Testis (tissue), 2 donors: ENCODE measurements around the gene CIART.
"Not testable (repeated sequence)": the region's sequence is repeated elsewhere in the genome, so short reads cannot be mapped to it uniquely, and the experiment has no call there.

ENCODE experiments used
- CTCF ChIP-seq, 3 experiments: fragments of 450-650 bp in 2 of 3; fragments of 200-600 bp in 1 of 3; sonication (generic) in 1 of 3; IDR thresholded peaks; one replicate each; pipeline ENCODE4 v1.5.1; 2016 to 2019; ENCODE audit warnings: antibody characterized with exemption in 3 of 3, mild to moderate bottlenecking in 2 of 3, moderate library complexity in 1 of 3
- POLR2A ChIP-seq: fragments of 450-650 bp; IDR thresholded peaks from one replicate; pipeline ENCODE4 v1.6.1; 2017; ENCODE audit warnings: antibody characterized with exemption, mild to moderate bottlenecking, moderate library complexity

- not testable (repeated sequence) for TF ChIP-seq CTCF (IDR thresholded peaks at IDR 0.05); POLR2A
These were observed 45.2 kb upstream of the CIART start for GRCh38 chr1:150237176-150237575.
